HepG2 (cell line): ENCODE results near the gene ARL11. TPM values are rescaled to one million over a fixed set of nuclear protein-coding genes. Genes with fewer than 3 reads are reported as not detected.

ENCODE experiments used
- ATAC-seq: fragments of 200-7000 bp; cut with Tn5 transposase; 3 replicates; pipeline ENCODE4 v1.9.1; 2020; ENCODE audit warnings: mild to moderate bottlenecking, moderate library complexity
- BruUV-seq: library from RNA; stranded (reverse); fragments of 400-500 nt; replicated peaks from 2 replicates; lab custom pipeline; 2021; lab: Mats Ljungman, UMichigan
- CTCF ChIA-PET: fragments of 300-600 bp; formaldehyde crosslinking; extraction: SDS; loops from one replicate; lab custom pipeline; 2021; ENCODE audit warnings: low total read pairs, inconsistent platforms, low intra/inter-chr PET ratio; lab: Yijun Ruan, JAX
- POLR2A ChIA-PET: fragments of 350-600 bp; sonication (Branson Sonifier 250); formaldehyde crosslinking; loops from one replicate; lab custom pipeline; 2020; ENCODE audit warnings: antibody characterized with exemption, inconsistent platforms; lab: Yijun Ruan, JAX
- DNase-seq: peaks from one replicate; pipeline ENCODE4 v3.0.0-alpha.2; 2015; ENCODE audit warnings: low spot score
- FAIRE-seq: peaks from 3 replicates; lab custom pipeline; 2011; peaks lifted over from hg19 to GRCh38; lab: Jason Lieb, UNC
- H2AFZ ChIP-seq: one replicate; pipeline ENCODE4 v1.6.1; 2011; ENCODE audit warnings: low read length, inconsistent platforms
- H3K27ac ChIP-seq: fragments of 300-600 bp; 3 replicates; pipeline ENCODE4 v1.8.0; 2011; ENCODE audit warnings: mixed run types, mild to moderate bottlenecking, mixed read lengths, low read length, inconsistent platforms; ENCODE audit not compliant: insufficient read depth; ENCODE audit errors: extremely low read length
- H3K27me3 ChIP-seq, 2 experiments: fragments of 200-600 bp in 1 of 2; 2 replicates in 1 of 2; 3 replicates in 1 of 2; pipeline versions ENCODE4 v1.6.0 to v1.8.0; 2011; ENCODE audit warnings: low read length in 2 of 2, mild to moderate bottlenecking in 2 of 2, moderate library complexity in 2 of 2, inconsistent platforms in 1 of 2; ENCODE audit not compliant: insufficient read depth in 2 of 2, control insufficient read depth in 1 of 2
- H3K36me3 ChIP-seq, 2 experiments: fragments of 200-600 bp in 1 of 2; replicated peaks in 1 of 2; 2 replicates in 1 of 2; 3 replicates in 1 of 2; pipeline versions ENCODE4 v1.5.1 to v1.8.0; 2011; ENCODE audit warnings: low read length in 2 of 2, inconsistent platforms in 1 of 2; ENCODE audit not compliant: insufficient read depth in 2 of 2, control insufficient read depth in 1 of 2
- H3K4me1 ChIP-seq: 2 replicates; pipeline ENCODE4 v1.5.1; 2012; ENCODE audit warnings: low read length, inconsistent platforms; ENCODE audit not compliant: insufficient read depth
- H3K4me2 ChIP-seq: 2 replicates; pipeline ENCODE4 v1.6.0; 2011; ENCODE audit warnings: low read depth, low read length, inconsistent platforms
- H3K4me3 ChIP-seq, 3 experiments: fragments of 200-600 bp in 1 of 3; sonication (generic), shearing (Covaris generic) in 1 of 3; replicated peaks in 1 of 3; 2 replicates each; pipeline ENCODE4 v1.5.1; 2011 to 2016; ENCODE audit warnings: low read length in 3 of 3, inconsistent platforms in 2 of 3, low read depth in 2 of 3, mild to moderate bottlenecking in 2 of 3, control low read depth in 1 of 3, mixed read lengths in 1 of 3; ENCODE audit not compliant: insufficient read depth in 1 of 3
- H3K79me2 ChIP-seq: one replicate; pipeline ENCODE4 v1.6.1; 2011; ENCODE audit warnings: low read length, inconsistent platforms; ENCODE audit not compliant: insufficient read depth
- H3K9ac ChIP-seq: 2 replicates; pipeline ENCODE4 v1.6.0; 2011; ENCODE audit warnings: mild to moderate bottlenecking, low read depth, low read length, inconsistent platforms; ENCODE audit not compliant: insufficient read depth
- H3K9me3 ChIP-seq: 2 replicates; pipeline ENCODE4 v1.5.1; 2012; ENCODE audit warnings: mild to moderate bottlenecking, low read length
- H4K20me1 ChIP-seq: 2 replicates; pipeline ENCODE4 v1.6.0; 2011; ENCODE audit warnings: inconsistent platforms, mild to moderate bottlenecking, low read length, moderate library complexity; ENCODE audit not compliant: insufficient read depth
- BCL6 ChIP-seq: IDR thresholded peaks from 2 replicates; pipeline ENCODE4 v1.6.1; 2016; ENCODE audit warnings: missing genetic modification reagents, missing compliant biosample characterization
- HMG20B ChIP-seq: conservative IDR thresholded peaks from 2 replicates; pipeline ENCODE4 v1.6.1; 2016; ENCODE audit warnings: missing genetic modification reagents, missing compliant biosample characterization
- HNRNPH1 ChIP-seq: fragments of 200-400 bp; formaldehyde crosslinking; optimal IDR thresholded peaks from 2 replicates; pipeline ENCODE3; 2017; ENCODE audit warnings: mild to moderate bottlenecking, low read depth, low read length
- JUND ChIP-seq: sonication (generic); formaldehyde crosslinking; IDR thresholded peaks from 2 replicates; pipeline ENCODE4 v1.8.0; 2022; ENCODE audit warnings: mild to moderate bottlenecking, missing genetic modification reagents
- MED1 ChIP-seq: sonication (generic); formaldehyde crosslinking; IDR thresholded peaks from 2 replicates; pipeline ENCODE4 v1.4.0; 2020; ENCODE audit warnings: missing genetic modification reagents
- MIER3 ChIP-seq: IDR thresholded peaks from 2 replicates; pipeline ENCODE4 v1.6.1; 2016; ENCODE audit warnings: missing compliant biosample characterization, borderline replicate concordance
- MTA1 ChIP-seq: sonication (generic); formaldehyde crosslinking; IDR thresholded peaks from 2 replicates; pipeline ENCODE4 v1.4.0; 2020; ENCODE audit warnings: missing genetic modification reagents, mild to moderate bottlenecking, borderline replicate concordance
- MXD4 ChIP-seq: IDR thresholded peaks from 2 replicates; pipeline ENCODE4 v1.6.1; 2016; ENCODE audit warnings: mild to moderate bottlenecking, missing biosample characterization, missing genetic modification reagents
- PTBP1 ChIP-seq: fragments of 200-400 bp; formaldehyde crosslinking; IDR thresholded peaks from 2 replicates; pipeline ENCODE4 v1.6.1; 2018; ENCODE audit warnings: low read length, low read depth; ENCODE audit not compliant: poor library complexity, severe bottlenecking
- RCOR2 ChIP-seq: IDR thresholded peaks from 2 replicates; pipeline ENCODE4 v1.6.1; 2016; ENCODE audit warnings: missing biosample characterization, missing genetic modification reagents
- SETDB1 ChIP-seq: sonication (generic); formaldehyde crosslinking; IDR thresholded peaks from 2 replicates; pipeline ENCODE4 v1.5.1; 2020; ENCODE audit warnings: missing genetic modification reagents, mild to moderate bottlenecking, borderline replicate concordance
- SIN3A ChIP-seq: IDR thresholded peaks from 2 replicates; pipeline ENCODE4 v1.6.1; 2011; ENCODE audit warnings: low read depth, mild to moderate bottlenecking, control low read depth, low read length, borderline replicate concordance
- SSRP1 ChIP-seq: IDR thresholded peaks from 2 replicates; pipeline ENCODE4 v1.6.1; 2016; ENCODE audit warnings: control low read depth
- ZBTB8A ChIP-seq: sonication (generic); formaldehyde crosslinking; IDR thresholded peaks from 2 replicates; pipeline ENCODE4 v1.4.0; 2020; ENCODE audit warnings: mild to moderate bottlenecking, low read depth, missing genetic modification reagents, borderline replicate concordance
- ZFY ChIP-seq: sonication (generic); formaldehyde crosslinking; IDR thresholded peaks from 2 replicates; pipeline ENCODE4 v1.4.0; 2020; ENCODE audit warnings: missing genetic modification reagents
- ZNF263 ChIP-seq: sonication (generic); formaldehyde crosslinking; IDR thresholded peaks from 2 replicates; pipeline ENCODE4 v1.4.0; 2020; ENCODE audit warnings: missing genetic modification reagents
- WGBS: methylation state at CpG from one replicate; pipeline ENCODE4 v1.1.6; 2017; ENCODE audit warnings: low lambda C conversion rate; 5-methylcytosine and 5-hydroxymethylcytosine counted together
- in situ Hi-C: cut with HindIII; loops from 2 replicates; pipeline ENCODE4 v1.10.0; 2017; ENCODE audit warnings: low pct_unique_long_range_greater_than_20kb; ENCODE audit not compliant: extremely low pct_ligation_motif_present
- intact Hi-C: fragments of 100-400 bp; cut with micrococcal nuclease; formaldehyde crosslinking; loops from one replicate; pipeline ENCODE4 v1.10.0; 2022; ENCODE audit not compliant: unreplicated experiment
- polyA plus RNA-seq, 8 experiments: library from polyadenylated mRNA; depleted of rRNA in 3 of 8; stranded (reverse) in 7 of 8; unstranded in 1 of 8; fragments of >200 nt; fragmentation: Illumina TruSeq in 4 of 8; extraction: Trizol in 4 of 8; gene quantifications; 2 replicates each; pipeline versions ENCODE4 v1.2.1 to v1.2.3, GENCODE V29; 2011 to 2016; ENCODE audit warnings: low read depth in 4 of 8, missing spikeins in 1 of 8, mixed read lengths in 1 of 8; ENCODE audit not compliant: insufficient read depth in 1 of 8
- total RNA-seq, 5 experiments: library from RNA; depleted of rRNA; stranded (reverse); fragments of >200 nt; fragmentation: Illumina TruSeq; extraction: Trizol; gene quantifications; 2 replicates each; pipeline ENCODE4 v1.2.3, GENCODE V29; 2016; ENCODE audit warnings: low read depth in 1 of 5
- TF ChIP-seq, protein P1 (sequence below): sonication (generic); formaldehyde crosslinking; IDR thresholded peaks from 2 replicates; pipeline ENCODE4 v1.5.0; 2020; ENCODE audit warnings: mild to moderate bottlenecking, missing genetic modification reagents
- TF ChIP-seq, protein P2 (sequence below): sonication (generic); formaldehyde crosslinking; IDR thresholded peaks from 2 replicates; pipeline ENCODE4 v1.4.0; 2020; ENCODE audit warnings: missing genetic modification reagents, borderline replicate concordance
- TF ChIP-seq, protein P3 (sequence below): sonication (generic); formaldehyde crosslinking; IDR thresholded peaks from 2 replicates; pipeline ENCODE4 v1.8.0; 2022; ENCODE audit warnings: missing genetic modification reagents, mild to moderate bottlenecking, inconsistent platforms, borderline replicate concordance

Gene ARL11
- total and polyA plus RNA-seq, 2 of the 13 experiments (the other 11 are each of a cell fraction or from before 2014, with no cell fraction given): 0.04 to 0.22 TPM

DNA sequence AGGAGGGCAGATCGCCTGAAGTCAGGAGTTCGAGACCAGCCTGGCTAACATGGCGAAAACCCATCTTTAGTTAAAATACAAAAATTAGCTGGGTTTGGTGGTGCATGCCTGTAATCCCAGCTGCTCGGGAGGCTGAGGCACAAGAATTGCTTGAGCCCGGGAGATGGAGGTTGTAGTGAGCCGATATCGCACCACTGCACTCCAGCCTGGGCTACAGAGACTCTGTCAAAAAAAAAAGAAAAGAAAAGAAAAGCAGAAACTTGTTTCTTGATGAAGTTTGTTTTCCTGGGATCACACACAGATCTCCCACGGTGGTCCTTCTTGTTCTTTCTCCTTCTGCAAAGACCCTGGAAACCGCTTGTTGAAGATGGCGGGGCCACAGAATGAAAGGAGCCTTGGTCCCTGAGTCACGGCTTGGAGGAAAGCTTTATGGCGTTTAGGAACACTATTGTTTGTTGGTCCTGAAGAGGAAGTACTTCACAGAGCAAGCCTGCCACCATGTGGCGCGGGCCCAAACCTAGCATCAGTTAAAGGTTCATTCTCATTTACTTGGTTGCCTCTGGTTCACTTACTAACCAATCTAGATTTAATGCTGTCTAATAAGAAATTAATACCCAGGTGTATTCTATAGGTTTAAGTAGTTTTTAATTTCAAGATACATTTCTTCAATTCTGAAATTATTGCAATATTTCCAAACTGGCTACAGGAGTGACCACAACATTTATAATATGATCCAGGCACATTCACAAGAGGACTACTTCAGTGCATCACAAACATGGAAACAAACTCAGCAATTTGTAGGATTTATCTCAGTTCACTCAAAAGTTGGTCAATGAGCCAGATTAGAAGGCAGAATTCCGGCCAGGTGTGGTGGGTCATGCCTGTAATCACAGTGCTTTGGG is 21.3 kb upstream of the ARL11 start:
- FAIRE-seq: peak; percentile 98
- H3K79me2 ChIP-seq: no peaks in the 10 kb centered on the region
- H3K4me3 ChIP-seq: peak overlapping the region; percentile 31 to 67 (median 62); a peak in 5 of 6 replicates
- H3K4me2 ChIP-seq: peak overlapping the region; percentile 84
- H3K9ac ChIP-seq: peak overlapping the region; percentile 43
- peaks cover 32% of the 10 kb centered on the region for H3K4me1 ChIP-seq
- H3K36me3 ChIP-seq: no peaks in the 10 kb centered on the region
- 22% methylated on average over 15 of the region's 15 CpGs for WGBS
- H2AFZ ChIP-seq: peak overlapping the region; percentile 76
- no TSS peak for BruUV-seq
- H4K20me1 ChIP-seq: no peaks in the 10 kb centered on the region
- DNase-seq: peak; percentile 77
- in situ Hi-C loops: loop anchor here (5.0 kb wide), 2 partner anchors 185 to 305 kb away; no protein-coding TSS in a partner anchor
- POLR2A ChIA-PET: interaction anchor here (0.9 to 1.4 kb wide), 4 partner anchors 21 to 304 kb away, joined by 3 to 6 read pairs (median 3); partner anchors contain the start of genes ARL11, CAB39L, RCBTB1 and SETDB2
- intact Hi-C loops: loop anchor here (1.0 to 2.0 kb wide), 5 partner anchors 47 to 306 kb away; no protein-coding TSS in a partner anchor
- H3K9me3 ChIP-seq: no peaks in the 10 kb centered on the region
- H3K27me3 ChIP-seq: no peaks in the 10 kb centered on the region
- CTCF ChIA-PET: interaction anchor here (0.9 to 2.4 kb wide), 7 partner anchors 47 to 367 kb away, joined by 3 to 35 read pairs (median 5); no protein-coding TSS in a partner anchor
- no peak overlapping the region for H3K27ac ChIP-seq
- ATAC-seq: peak; percentile 96
- TF ChIP-seq MED1 (0 out of 2 replicates have a peak, but pooled peaks have one; percentile 38), JUND (CRISPR knock-in tag) (no peak), RCOR2 (no peak), MTA1 (CRISPR knock-in tag) (no peak), MIER3 (peak; percentile 33; the same call in 1 of the 2 replicates), MXD4 (CRISPR knock-in tag) (no peak), SIN3A (no peak), SSRP1 (CRISPR knock-in tag) (no peak), PTBP1 (no peak), SETDB1 (no peak), ZBTB8A (CRISPR knock-in tag) (no peak), ZFY (no peak), BCL6 (0 out of 2 replicates have a peak, but pooled peaks have one; percentile 23), ZNF263 (CRISPR knock-in tag) (no peak), HNRNPH1 (no peak), HMG20B (CRISPR knock-in tag) (no peak)
- TF ChIP-seq, protein P1, sequence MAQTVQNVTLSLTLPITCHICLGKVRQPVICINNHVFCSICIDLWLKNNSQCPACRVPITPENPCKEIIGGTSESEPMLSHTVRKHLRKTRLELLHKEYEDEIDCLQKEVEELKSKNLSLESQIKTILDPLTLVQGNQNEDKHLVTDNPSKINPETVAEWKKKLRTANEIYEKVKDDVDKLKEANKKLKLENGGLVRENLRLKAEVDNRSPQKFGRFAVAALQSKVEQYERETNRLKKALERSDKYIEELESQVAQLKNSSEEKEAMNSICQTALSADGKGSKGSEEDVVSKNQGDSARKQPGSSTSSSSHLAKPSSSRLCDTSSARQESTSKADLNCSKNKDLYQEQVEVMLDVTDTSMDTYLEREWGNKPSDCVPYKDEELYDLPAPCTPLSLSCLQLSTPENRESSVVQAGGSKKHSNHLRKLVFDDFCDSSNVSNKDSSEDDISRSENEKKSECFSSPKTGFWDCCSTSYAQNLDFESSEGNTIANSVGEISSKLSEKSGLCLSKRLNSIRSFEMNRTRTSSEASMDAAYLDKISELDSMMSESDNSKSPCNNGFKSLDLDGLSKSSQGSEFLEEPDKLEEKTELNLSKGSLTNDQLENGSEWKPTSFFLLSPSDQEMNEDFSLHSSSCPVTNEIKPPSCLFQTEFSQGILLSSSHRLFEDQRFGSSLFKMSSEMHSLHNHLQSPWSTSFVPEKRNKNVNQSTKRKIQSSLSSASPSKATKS (CRISPR knock-in tag): no peak
- TF ChIP-seq, protein P2, sequence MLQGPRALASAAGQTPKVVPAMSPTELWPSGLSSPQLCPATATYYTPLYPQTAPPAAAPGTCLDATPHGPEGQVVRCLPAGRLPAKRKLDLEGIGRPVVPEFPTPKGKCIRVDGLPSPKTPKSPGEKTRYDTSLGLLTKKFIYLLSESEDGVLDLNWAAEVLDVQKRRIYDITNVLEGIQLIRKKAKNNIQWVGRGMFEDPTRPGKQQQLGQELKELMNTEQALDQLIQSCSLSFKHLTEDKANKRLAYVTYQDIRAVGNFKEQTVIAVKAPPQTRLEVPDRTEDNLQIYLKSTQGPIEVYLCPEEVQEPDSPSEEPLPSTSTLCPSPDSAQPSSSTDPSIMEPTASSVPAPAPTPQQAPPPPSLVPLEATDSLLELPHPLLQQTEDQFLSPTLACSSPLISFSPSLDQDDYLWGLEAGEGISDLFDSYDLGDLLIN (CRISPR knock-in tag): no peak
- TF ChIP-seq, protein P3, sequence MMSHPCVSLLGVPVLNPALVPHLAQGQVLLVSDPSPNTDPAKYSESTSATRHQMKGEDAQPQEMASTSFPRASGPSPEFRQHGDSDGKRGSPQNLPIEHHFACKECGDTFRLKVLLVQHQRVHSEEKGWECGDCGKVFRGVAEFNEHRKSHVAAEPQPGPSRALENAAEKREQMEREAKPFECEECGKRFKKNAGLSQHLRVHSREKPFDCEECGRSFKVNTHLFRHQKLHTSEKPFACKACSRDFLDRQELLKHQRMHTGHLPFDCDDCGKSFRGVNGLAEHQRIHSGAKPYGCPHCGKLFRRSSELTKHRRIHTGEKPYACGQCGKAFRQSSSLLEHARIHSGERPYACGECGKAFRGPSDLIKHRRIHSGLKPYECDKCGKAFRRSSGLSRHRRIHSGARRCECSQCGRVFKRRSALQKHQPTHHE: no peak
